H1 (cell line): ENCODE data around the gene LSG1. TPM values are rescaled to one million over a fixed set of nuclear protein-coding genes. Genes with fewer than 3 reads are reported as not detected.
A peak's percentile ranks its signal among the peaks of the same experiment; 100 is the strongest.

Source experiments
- CTCF ChIA-PET: fragments of 300-600 bp; sonication (Branson Sonifier 250); formaldehyde crosslinking; loops from one replicate; lab custom pipeline; 2021; ENCODE audit not compliant: partially characterized antibody; lab: Charles Lee
- POLR2A ChIA-PET: fragments of 300-600 bp; sonication (Branson Sonifier 250); formaldehyde crosslinking; loops from one replicate; lab custom pipeline; 2021; ENCODE audit warnings: inconsistent platforms; ENCODE audit not compliant: partially characterized antibody; lab: Charles Lee
- DNase-seq, 2 experiments: peaks; one replicate each; pipeline versions ENCODE4 v3.0.0 to v3.0.0-alpha.2; 2010 to 2022; ENCODE audit warnings: low spot score in 2 of 2, low read depth in 1 of 2, mixed read lengths in 1 of 2
- FAIRE-seq: peaks from 2 replicates; lab custom pipeline; 2011; peaks lifted over from hg19 to GRCh38; lab: Jason Lieb, UNC
- H2AFZ ChIP-seq: 2 replicates; pipeline ENCODE4 v1.8.1; 2012; ENCODE audit warnings: low read length, inconsistent platforms
- H2AK5ac ChIP-seq: 2 replicates; pipeline ENCODE4 v1.6.1; 2013; ENCODE audit warnings: low read depth, low read length
- H2BK120ac ChIP-seq: replicated peaks from 2 replicates; pipeline ENCODE3; 2013; ENCODE audit warnings: low read depth, low read length, inconsistent platforms
- H2BK12ac ChIP-seq: 2 replicates; pipeline ENCODE4 v1.6.1; 2013; ENCODE audit warnings: low read depth, low read length
- H2BK15ac ChIP-seq: 2 replicates; pipeline ENCODE4 v1.6.1; 2013; ENCODE audit warnings: low read length
- H2BK20ac ChIP-seq: 2 replicates; pipeline ENCODE4 v1.6.1; 2013; ENCODE audit warnings: low read length
- H2BK5ac ChIP-seq: 2 replicates; pipeline ENCODE4 v1.6.1; 2013; ENCODE audit warnings: low read depth, low read length
- H3K14ac ChIP-seq: 2 replicates; pipeline ENCODE4 v1.6.1; 2013; ENCODE audit warnings: inconsistent platforms; ENCODE audit not compliant: insufficient read length
- H3K18ac ChIP-seq: 2 replicates; pipeline ENCODE4 v1.6.1; 2013; ENCODE audit warnings: low read length; ENCODE audit errors: extremely low read depth
- H3K23ac ChIP-seq: 2 replicates; pipeline ENCODE4 v1.6.1; 2013; ENCODE audit warnings: inconsistent platforms; ENCODE audit not compliant: insufficient read length
- H3K23me2 ChIP-seq: 2 replicates; pipeline ENCODE4 v1.6.1; 2013; ENCODE audit warnings: low read depth, low read length
- H3K27ac ChIP-seq: 2 replicates; pipeline ENCODE4 v1.6.1; 2011; ENCODE audit warnings: low read depth, low read length, inconsistent platforms
- H3K27me3 ChIP-seq, 4 experiments: replicated peaks in 1 of 4; 1 replicate in 1 of 4; 2 replicates in 3 of 4; pipeline versions ENCODE4 v1.6.1 to v1.8.1; 2011 to 2013; ENCODE audit warnings: low read length in 3 of 4, mild to moderate bottlenecking in 3 of 4, inconsistent platforms in 2 of 4, mixed read lengths in 2 of 4, moderate library complexity in 1 of 4; ENCODE audit not compliant: control insufficient read depth in 3 of 4, insufficient read depth in 3 of 4; ENCODE audit errors: extremely low read depth in 1 of 4
- H3K36me3 ChIP-seq, 4 experiments: 2 replicates each; pipeline versions ENCODE4 v1.6.1 to v1.8.1; 2011 to 2013; ENCODE audit warnings: mild to moderate bottlenecking in 4 of 4, low read length in 3 of 4, moderate library complexity in 2 of 4, control low read depth in 1 of 4, inconsistent platforms in 1 of 4; ENCODE audit not compliant: insufficient read depth in 4 of 4, control insufficient read depth in 2 of 4
- H3K4ac ChIP-seq: replicated peaks from 2 replicates; pipeline ENCODE3; 2013; ENCODE audit warnings: low read length, low read depth, mixed read lengths, inconsistent platforms; ENCODE audit not compliant: insufficient read length
- H3K4me1 ChIP-seq, 4 experiments: replicated peaks in 1 of 4; 1 replicate in 1 of 4; 2 replicates in 3 of 4; pipeline versions ENCODE4 v1.6.1 to v1.8.1; 2011 to 2013; ENCODE audit warnings: low read length in 3 of 4, inconsistent platforms in 2 of 4, mixed read lengths in 1 of 4; ENCODE audit not compliant: insufficient read depth in 4 of 4, control insufficient read depth in 3 of 4
- H3K4me2 ChIP-seq, 2 experiments: 2 replicates each; pipeline versions ENCODE4 v1.6.1 to v1.8.1; 2011 to 2013; ENCODE audit warnings: low read depth in 2 of 2, low read length in 2 of 2, control low read depth in 1 of 2, inconsistent platforms in 1 of 2, mild to moderate bottlenecking in 1 of 2; ENCODE audit not compliant: insufficient read depth in 1 of 2
- H3K4me3 ChIP-seq, 4 experiments: fragments of 200-600, 300-600 bp in 1 of 4; sonication (generic), shearing (Covaris generic), sonication (Bioruptor Twin) in 1 of 4; 2 replicates each; pipeline versions ENCODE4 v1.5.1 to v1.8.1; 2011 to 2016; ENCODE audit warnings: low read length in 4 of 4, low read depth in 3 of 4, control low read depth in 2 of 4, inconsistent platforms in 2 of 4, mild to moderate bottlenecking in 2 of 4, mixed read lengths in 1 of 4, moderate library complexity in 1 of 4; ENCODE audit not compliant: insufficient read depth in 2 of 4; ENCODE audit errors: extremely low read depth in 1 of 4
- H3K56ac ChIP-seq: replicated peaks from 2 replicates; pipeline ENCODE3; 2013; ENCODE audit warnings: low read depth, mild to moderate bottlenecking, mixed read lengths, low read length, inconsistent platforms; ENCODE audit not compliant: insufficient read length
- H3K79me1 ChIP-seq: 2 replicates; pipeline ENCODE4 v1.6.1; 2013; ENCODE audit warnings: low read depth, low read length, control low read depth
- H3K79me2 ChIP-seq, 2 experiments: 2 replicates each; pipeline versions ENCODE4 v1.6.1 to v1.8.1; 2012 to 2013; ENCODE audit warnings: low read length in 2 of 2, mild to moderate bottlenecking in 2 of 2, inconsistent platforms in 1 of 2; ENCODE audit not compliant: insufficient read depth in 2 of 2, control insufficient read depth in 1 of 2
- H3K9ac ChIP-seq, 4 experiments: replicated peaks in 1 of 4; 1 replicate in 1 of 4; 2 replicates in 3 of 4; pipeline versions ENCODE4 v1.6.1 to v1.8.1; 2011 to 2013; ENCODE audit warnings: low read depth in 3 of 4, low read length in 3 of 4, control low read depth in 2 of 4, mild to moderate bottlenecking in 2 of 4, moderate library complexity in 2 of 4, inconsistent platforms in 1 of 4; ENCODE audit errors: extremely low read depth in 1 of 4
- H3K9me3 ChIP-seq, 2 experiments: 2 replicates each; pipeline versions ENCODE4 v1.6.1 to v1.8.1; 2012 to 2013; ENCODE audit warnings: mild to moderate bottlenecking in 2 of 2, moderate library complexity in 2 of 2, control low read depth in 1 of 2, inconsistent platforms in 1 of 2, low read depth in 1 of 2, low read length in 1 of 2, mixed read lengths in 1 of 2; ENCODE audit not compliant: insufficient read depth in 2 of 2
- H4K20me1 ChIP-seq, 2 experiments: replicated peaks in 1 of 2; 2 replicates each; pipeline versions ENCODE3 to v1.8.1; 2011 to 2013; ENCODE audit warnings: inconsistent platforms in 2 of 2, low read length in 2 of 2, mild to moderate bottlenecking in 1 of 2; ENCODE audit not compliant: insufficient read depth in 2 of 2, control insufficient read depth in 1 of 2
- H4K5ac ChIP-seq: 2 replicates; pipeline ENCODE4 v1.6.1; 2013; ENCODE audit warnings: low read length, low read depth, mixed read lengths, inconsistent platforms; ENCODE audit not compliant: insufficient read length
- H4K8ac ChIP-seq: 2 replicates; pipeline ENCODE4 v1.8.0; 2013; ENCODE audit warnings: mild to moderate bottlenecking, moderate library complexity, low read length, inconsistent platforms; ENCODE audit not compliant: insufficient read depth; ENCODE audit errors: extremely low read depth
- H4K91ac ChIP-seq: replicated peaks from 2 replicates; pipeline ENCODE3; 2013; ENCODE audit warnings: low read length, mixed read lengths, inconsistent platforms; ENCODE audit not compliant: insufficient read length
- ASH2L ChIP-seq: fragments of 200-600, 300-600 bp; sonication (generic); IDR thresholded peaks from one replicate; pipeline ENCODE4 v1.7.1; 2017; ENCODE audit warnings: low read length
- KDM4A ChIP-seq: IDR thresholded peaks from one replicate; pipeline ENCODE4 v1.7.1; 2012; ENCODE audit warnings: low read depth, mild to moderate bottlenecking, moderate library complexity, low read length, inconsistent platforms; ENCODE audit not compliant: severe bottlenecking
- PHF8 ChIP-seq: fragments of 200-600 bp; sonication (generic); conservative IDR thresholded peaks from 2 replicates; pipeline ENCODE4 v1.7.1; 2012; ENCODE audit warnings: low read depth, mild to moderate bottlenecking, inconsistent platforms, low read length, moderate library complexity
- RBBP5 ChIP-seq: IDR thresholded peaks from 2 replicates; pipeline ENCODE4 v1.7.1; 2012; ENCODE audit warnings: low read depth, mild to moderate bottlenecking, inconsistent platforms, low read length, moderate library complexity, borderline replicate concordance
- RNF2 ChIP-seq: fragments of 200-900, 300-1000 bp; sonication (generic); IDR thresholded peaks from 2 replicates; pipeline ENCODE4 v1.7.1; 2016; ENCODE audit warnings: borderline replicate concordance, low read depth, mild to moderate bottlenecking, antibody characterized with exemption, low read length; ENCODE audit not compliant: poor library complexity, severe bottlenecking; ENCODE audit errors: missing control alignments
- SUZ12 ChIP-seq: fragments of 200-600 bp; sonication (generic); IDR thresholded peaks from 2 replicates; pipeline ENCODE4 v1.6.1; 2012; ENCODE audit warnings: mild to moderate bottlenecking, inconsistent platforms, low read length, moderate library complexity, mixed read lengths
- TBP ChIP-seq: IDR thresholded peaks from 2 replicates; pipeline ENCODE4 v1.6.1; 2011; ENCODE audit warnings: low read depth, low read length, improper control_type of control experiment
- WGBS, 2 experiments: shearing (Covaris generic) in 1 of 2; methylation state at CpG; one replicate each; pipeline versions ENCODE4 v1.1.6 to v1.1.7; 2013 to 2015; ENCODE audit warnings: low lambda C conversion rate in 2 of 2, mixed read lengths in 2 of 2, inconsistent platforms in 1 of 2, low coverage in 1 of 2, missing lambda C conversion rate in 1 of 2; ENCODE audit not compliant: insufficient replicate concordance in 2 of 2, insufficient coverage in 1 of 2, insufficient read length in 1 of 2; ENCODE audit errors: extremely low coverage in 1 of 2, missing lambda C conversion rate in 1 of 2; 5-methylcytosine and 5-hydroxymethylcytosine counted together
- polyA plus RNA-seq, 7 experiments: library from polyadenylated mRNA; depleted of rRNA in 3 of 7; stranded (reverse) in 5 of 7; unstranded in 2 of 7; fragments of >200 nt in 5 of 7; fragments of 200-250 nt in 2 of 7; gene quantifications; 1 replicate in 5 of 7; 2 replicates in 1 of 7; 4 replicates in 1 of 7; pipeline versions ENCODE4 v1.2.1 to v1.2.3, GENCODE V29; 2011 to 2013; ENCODE audit warnings: missing spikeins in 2 of 7, mixed read lengths in 2 of 7
- total RNA-seq: library from RNA; stranded (reverse); fragmentation: NEBNext Ultra II Directional; extraction: Animal tissue kit (Norgen Biotek cat#: 25700); gene quantifications from 2 replicates; pipeline ENCODE4 v1.2.1, GENCODE V29; 2021
- TF ChIP-seq, protein P1 (sequence below), 3 experiments: IDR thresholded peaks; 1 replicate in 2 of 3; 2 replicates in 1 of 3; pipeline versions ENCODE4 v1.5.1 to v1.6.1; 2011; ENCODE audit warnings: low read length in 3 of 3, mild to moderate bottlenecking in 3 of 3, inconsistent platforms in 2 of 3, low read depth in 1 of 3, moderate library complexity in 1 of 3; ENCODE audit not compliant: insufficient read depth in 1 of 3; ENCODE audit errors: control extremely low read depth in 1 of 3

LSG1 gene
- total and polyA plus RNA-seq, 2 of the 8 experiments (the other 6 are each of a cell fraction or from before 2014, with no cell fraction given): 23.7 to 47.6 TPM

DNA sequence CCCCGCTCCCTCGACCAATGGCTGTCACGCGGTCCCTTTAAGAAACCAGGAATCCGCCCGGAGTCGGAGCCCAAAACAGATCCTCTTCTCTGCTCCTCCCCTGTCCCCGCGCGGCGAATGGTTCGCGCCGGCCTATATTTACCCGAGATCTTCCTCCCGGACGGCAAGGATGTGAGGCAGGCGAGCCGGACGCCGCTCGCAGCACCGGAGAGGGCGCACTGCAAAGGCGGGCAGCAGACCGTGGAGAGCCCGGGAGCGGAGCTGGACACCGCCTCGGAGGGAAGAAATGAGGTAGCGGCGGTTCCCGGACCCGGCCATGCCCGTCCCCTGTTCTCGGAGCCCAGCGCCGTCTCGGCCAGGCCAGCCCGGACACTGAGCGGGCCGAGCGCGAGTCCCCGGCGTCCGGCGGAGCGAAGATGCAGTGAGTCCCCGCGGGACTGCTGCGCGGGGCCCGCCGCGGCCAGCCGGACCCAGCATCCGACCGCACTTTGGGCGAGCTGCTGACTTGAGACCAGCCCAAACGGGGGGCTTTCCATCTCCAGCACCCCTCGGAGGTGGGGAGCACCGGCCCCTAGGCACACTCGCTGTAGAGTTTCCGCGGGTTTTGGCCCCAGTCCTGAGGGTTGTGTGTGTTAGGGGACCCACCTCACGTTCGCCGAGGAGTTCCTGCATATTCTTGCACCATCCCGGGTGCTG lies 13.9 kb upstream of the LSG1 start, which contains the start of gene FAM43A:
Gene FAM43A (plus strand): TSS at position 166 of the 696 bp plus-strand sequence. CDS start 944 bp downstream, outside the sequence.
- Histone ChIP-seq H3K18ac (peak within 1 kb of the TSS; percentile 55), H3K27ac (no peak within 1 kb of the TSS), H3K9ac (peak within 1 kb of the TSS in 3 of 4 experiments; percentile 25 to 55 (median 34); a peak in 4 of 7 replicates), H3K14ac (no peak within 1 kb of the TSS), H3K4me2 (peak within 1 kb of the TSS; percentile 90 to 97), H3K27me3 (peaks cover 7 to 36% (median 29%) of the 10 kb centered on the region in 4 experiments), H2BK15ac (no peak within 1 kb of the TSS), H3K4me3 (peak within 1 kb of the TSS; percentile 42 to 79 (median 70)), H4K8ac (peak within 1 kb of the TSS; percentile 66), H4K5ac (no peak within 1 kb of the TSS), H3K36me3 (no peaks in the 10 kb centered on the region), H4K20me1 (peaks cover 0 to 5% of the 10 kb centered on the region in 2 experiments), H2BK5ac (no peak within 1 kb of the TSS), H2BK120ac (no peak within 1 kb of the TSS), H3K79me1 (no peaks in the 10 kb centered on the region), H3K79me2 (no peaks in the 10 kb centered on the region), H3K9me3 (no peaks in the 10 kb centered on the region), H3K23me2 (peaks cover 22% of the 10 kb centered on the region; the same call in 1 of the 2 replicates), H3K23ac (no peak within 1 kb of the TSS), H4K91ac (no peak within 1 kb of the TSS), H2AK5ac (no peak within 1 kb of the TSS), H2BK12ac (peak within 1 kb of the TSS; percentile 96; the same call in 1 of the 2 replicates), H3K56ac (no peak within 1 kb of the TSS), H2BK20ac (no peak within 1 kb of the TSS), H3K4me1 (peaks cover 0 to 13% (median 10%) of the 10 kb centered on the region in 4 experiments; a peak in 6 of 7 replicates), H3K4ac (no peak within 1 kb of the TSS), H2AFZ (peak within 1 kb of the TSS; percentile 36; the same call in 1 of the 2 replicates)
- DNase-seq: peak; percentile 58 to 85
- ChIA-PET POLR2A (interaction anchor here (0.8 to 3.7 kb wide), 16 partner anchors 10 to 821 kb away, joined by 3 to 30 read pairs (median 4); partner anchors contain the start of genes LSG1 and TMEM44), CTCF (interaction anchor here (0.6 to 9.3 kb wide), 16 partner anchors 10 to 585 kb away, joined by 3 to 110 read pairs (median 4); partner anchors contain the start of genes LSG1 and XXYLT1)
- FAIRE-seq: no peak
- 2% methylated on average over 41 of the region's 70 CpGs; no CpG with 5 or more reads in 1 of the 2 experiments for WGBS, 2 experiments
- TF ChIP-seq PHF8 (peak; percentile 75; the same call in 1 of the 2 replicates), RNF2 (no peak), ASH2L (no peak), KDM4A (peak; percentile 82), RBBP5 (peak; percentile 77; the same call in 1 of the 2 replicates), SUZ12 (no peak), TBP (peak; percentile 95)
- TF ChIP-seq, protein P1, sequence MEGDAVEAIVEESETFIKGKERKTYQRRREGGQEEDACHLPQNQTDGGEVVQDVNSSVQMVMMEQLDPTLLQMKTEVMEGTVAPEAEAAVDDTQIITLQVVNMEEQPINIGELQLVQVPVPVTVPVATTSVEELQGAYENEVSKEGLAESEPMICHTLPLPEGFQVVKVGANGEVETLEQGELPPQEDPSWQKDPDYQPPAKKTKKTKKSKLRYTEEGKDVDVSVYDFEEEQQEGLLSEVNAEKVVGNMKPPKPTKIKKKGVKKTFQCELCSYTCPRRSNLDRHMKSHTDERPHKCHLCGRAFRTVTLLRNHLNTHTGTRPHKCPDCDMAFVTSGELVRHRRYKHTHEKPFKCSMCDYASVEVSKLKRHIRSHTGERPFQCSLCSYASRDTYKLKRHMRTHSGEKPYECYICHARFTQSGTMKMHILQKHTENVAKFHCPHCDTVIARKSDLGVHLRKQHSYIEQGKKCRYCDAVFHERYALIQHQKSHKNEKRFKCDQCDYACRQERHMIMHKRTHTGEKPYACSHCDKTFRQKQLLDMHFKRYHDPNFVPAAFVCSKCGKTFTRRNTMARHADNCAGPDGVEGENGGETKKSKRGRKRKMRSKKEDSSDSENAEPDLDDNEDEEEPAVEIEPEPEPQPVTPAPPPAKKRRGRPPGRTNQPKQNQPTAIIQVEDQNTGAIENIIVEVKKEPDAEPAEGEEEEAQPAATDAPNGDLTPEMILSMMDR (IDR thresholded peaks at IDR 0.05; ENCODE audit: control extremely low read depth in 1 of 3, insufficient read depth in 1 of 3, low read depth in 1 of 3, low read length in 3 of 3): peak in 2 of 3 experiments; percentile 2 to 20; a peak in 2 of 4 replicates
